HCT116 (cell line): ENCODE measurements around the gene IRF2BP1. TPM values are rescaled to one million over a fixed set of nuclear protein-coding genes. Genes with fewer than 3 reads are reported as not detected.

Source experiments
- ATAC-seq: fragments of 200-7000 bp; cut with Tn5 transposase; 2 replicates; pipeline ENCODE4 v1.9.1; 2020; ENCODE audit warnings: mild to moderate bottlenecking, moderate library complexity
- BruUV-seq: library from RNA; stranded (reverse); fragments of 400-500 nt; replicated peaks from 2 replicates; lab custom pipeline; 2021; lab: Mats Ljungman, UMichigan
- CTCF ChIA-PET: fragments of 300-600 bp; sonication (Branson Sonifier 250); formaldehyde crosslinking; loops from one replicate; lab custom pipeline; 2021; ENCODE audit warnings: antibody characterized with exemption; lab: Charles Lee
- POLR2A ChIA-PET: fragments of 300-600, 350-600 bp; sonication (Branson Sonifier 250); formaldehyde crosslinking; loops from one replicate; lab custom pipeline; 2021; ENCODE audit warnings: antibody characterized with exemption; lab: Charles Lee
- RAD21 ChIA-PET, 2 experiments: fragments of 300-600 bp; sonication (Branson Sonifier 250); formaldehyde crosslinking; loops; one replicate each; lab custom pipeline; 2023; ENCODE audit warnings: low total read pairs in 2 of 2; ENCODE audit not compliant: uncharacterized antibody in 2 of 2, unreplicated experiment in 2 of 2, low non-redundant PET in 1 of 2; lab: Charles Lee
- DNase-seq: peaks from one replicate; pipeline ENCODE4 v3.0.0-alpha.2; 2010; ENCODE audit warnings: low read depth, low spot score
- H2AFZ ChIP-seq: fragments of 200-600 bp; shearing (Covaris generic), sonication (generic); 2 replicates; pipeline ENCODE4 v1.6.1; 2017; ENCODE audit warnings: low read depth, mixed run types, mixed read lengths, antibody characterized with exemption, low read length; ENCODE audit not compliant: poor library complexity, severe bottlenecking
- H3K27ac ChIP-seq: 2 replicates; pipeline ENCODE4 v1.5.1; 2012; ENCODE audit warnings: low read depth, low read length
- H3K27me3 ChIP-seq: fragments of 200-600 bp; sonication (generic); 2 replicates; pipeline ENCODE4 v1.6.1; 2016; ENCODE audit warnings: mixed run types, low read length, mixed read lengths; ENCODE audit not compliant: insufficient read depth
- H3K36me3 ChIP-seq, 2 experiments: fragments of 200-500 bp in 1 of 2; fragments of 200-600 bp in 1 of 2; sonication (Bioruptor generic) in 1 of 2; sonication (generic) in 1 of 2; 2 replicates each; pipeline versions ENCODE4 v1.5.1 to v1.6.1; 2014 to 2016; ENCODE audit warnings: low read length in 2 of 2, inconsistent platforms in 1 of 2, mixed read lengths in 1 of 2, mixed run types in 1 of 2; ENCODE audit not compliant: insufficient read depth in 2 of 2, control insufficient read depth in 1 of 2
- H3K4me1 ChIP-seq, 2 experiments: fragments of 200-600 bp in 1 of 2; sonication (generic) in 1 of 2; 2 replicates each; pipeline versions ENCODE4 v1.5.1 to v1.6.1; 2012 to 2017; ENCODE audit warnings: low read length in 2 of 2, inconsistent platforms in 1 of 2, mild to moderate bottlenecking in 1 of 2, mixed read lengths in 1 of 2, mixed run types in 1 of 2, moderate library complexity in 1 of 2; ENCODE audit not compliant: insufficient read depth in 2 of 2, control insufficient read depth in 1 of 2
- H3K4me2 ChIP-seq: fragments of 200-600 bp; sonication (generic); 2 replicates; pipeline ENCODE4 v1.6.1; 2017; ENCODE audit warnings: mixed run types, low read length, mixed read lengths
- H3K4me3 ChIP-seq, 2 experiments: fragments of 200-600 bp in 1 of 2; sonication (generic) in 1 of 2; replicated peaks in 1 of 2; 2 replicates each; pipeline ENCODE4 v1.5.1; 2011 to 2016; ENCODE audit warnings: low read length in 2 of 2, control low read depth in 1 of 2, low read depth in 1 of 2, mild to moderate bottlenecking in 1 of 2, mixed read lengths in 1 of 2, mixed run types in 1 of 2
- H3K79me2 ChIP-seq: fragments of 200-600 bp; sonication (generic); 2 replicates; pipeline ENCODE4 v1.6.1; 2017; ENCODE audit warnings: mild to moderate bottlenecking, mixed run types, low read length, moderate library complexity, mixed read lengths; ENCODE audit not compliant: insufficient read depth
- H3K9ac ChIP-seq: fragments of 200-600 bp; sonication (generic); 2 replicates; pipeline ENCODE4 v1.6.1; 2016; ENCODE audit warnings: low read length, mixed read lengths
- H3K9me2 ChIP-seq: fragments of 200-600 bp; sonication (generic), shearing (Covaris generic); 2 replicates; pipeline ENCODE4 v1.6.1; 2017; ENCODE audit warnings: mixed run types, mild to moderate bottlenecking, moderate library complexity; ENCODE audit not compliant: insufficient read depth
- H3K9me3 ChIP-seq, 2 experiments: fragments of 200-500 bp in 1 of 2; fragments of 200-600 bp in 1 of 2; sonication (Bioruptor generic) in 1 of 2; sonication (generic) in 1 of 2; 2 replicates each; pipeline ENCODE4 v1.6.1; 2014 to 2017; ENCODE audit warnings: low read length in 2 of 2, mixed read lengths in 2 of 2, inconsistent platforms in 1 of 2, low read depth in 1 of 2, mild to moderate bottlenecking in 1 of 2, mixed run types in 1 of 2, moderate library complexity in 1 of 2; ENCODE audit not compliant: control insufficient read depth in 1 of 2, insufficient read depth in 1 of 2
- H4K20me1 ChIP-seq: fragments of 200-600 bp; sonication (generic), shearing (Covaris generic); 2 replicates; pipeline ENCODE4 v1.6.1; 2017; ENCODE audit warnings: mixed run types, mild to moderate bottlenecking, moderate library complexity; ENCODE audit not compliant: insufficient read depth
- FOSL1 ChIP-seq: IDR thresholded peaks from 2 replicates; pipeline ENCODE4 v1.6.1; 2012; ENCODE audit warnings: low read depth
- REST ChIP-seq: IDR thresholded peaks from 2 replicates; pipeline ENCODE4 v1.6.1; 2012; ENCODE audit warnings: low read depth
- SIN3A ChIP-seq: IDR thresholded peaks from 2 replicates; pipeline ENCODE4 v1.6.1; 2012; ENCODE audit warnings: low read depth
- YY1 ChIP-seq: IDR thresholded peaks from 2 replicates; pipeline ENCODE4 v1.6.1; 2011; ENCODE audit warnings: low read length, low read depth, moderate library complexity, mild to moderate bottlenecking; ENCODE audit not compliant: insufficient replicate concordance; ENCODE audit errors: extremely low read depth
- ZFX ChIP-seq: fragments of 450-650 bp; IDR thresholded peaks from 2 replicates; pipeline ENCODE4 v1.6.1; 2017
- intact Hi-C: fragments of 100-400 bp; cut with micrococcal nuclease; formaldehyde crosslinking; loops from 2 replicates; pipeline ENCODE4 v1.10.0; 2022
- total RNA-seq: library from RNA; stranded (reverse); gene quantifications from one replicate; pipeline ENCODE4 v1.2.1, GENCODE V29; 2021; ENCODE audit not compliant: unreplicated experiment
- TF ChIP-seq, protein P1 (sequence below): IDR thresholded peaks from 2 replicates; pipeline ENCODE4 v1.6.1; 2011; ENCODE audit warnings: mild to moderate bottlenecking, low read length, moderate library complexity; ENCODE audit not compliant: insufficient replicate concordance; ENCODE audit errors: extremely low read depth

IRF2BP1 gene
- total RNA-seq, 1 experiment from 2014 or later: 33.9 TPM

GRCh38 chr19:45864629-45865082, 21.3 kb downstream of the IRF2BP1 start:
- RAD21 ChIA-PET: interaction anchor here (0.7 to 1.3 kb wide), 3 partner anchors 16 to 48 kb away, joined by 4 read pairs; no protein-coding TSS in a partner anchor
- no TSS peak for BruUV-seq
- intact Hi-C loops: loop anchor here (1.0 kb wide), 1 partner anchor 19 kb away; no protein-coding TSS in a partner anchor

GRCh38 chr19:45863840-45864628, 21.9 kb downstream of the IRF2BP1 start, which contains the start of gene FOXA3:
Gene FOXA3, plus strand, starts transcription at chr19:45864326. Its CDS starts 131 bp downstream, at chr19:45864457.
- Histone ChIP-seq H2AFZ (peak within 1 kb of the TSS; percentile 29), H3K9me2 (no peaks in the 10 kb centered on the region), H3K27me3 (no peaks in the 10 kb centered on the region), H3K4me2 (peak within 1 kb of the TSS; percentile 81), H3K9me3 (no peaks in the 10 kb centered on the region), H3K79me2 (peaks cover 39% of the 10 kb centered on the region), H3K27ac (peak within 1 kb of the TSS; percentile 61), H3K4me1 (peaks cover 11 to 35% of the 10 kb centered on the region in 2 experiments), H3K36me3 (peaks cover 9 to 10% of the 10 kb centered on the region in 2 experiments; a peak in 3 of 4 replicates), H3K9ac (peak within 1 kb of the TSS; percentile 66), H3K4me3 (peak within 1 kb of the TSS; percentile 91 to 93), H4K20me1 (no peaks in the 10 kb centered on the region)
- POLR2A ChIA-PET: interaction anchor here (0.6 to 2.9 kb wide), 15 partner anchors 9 to 155 kb away, joined by 3 to 24 read pairs (median 3); partner anchors contain the start of genes CCDC61, IRF2BP1, MYPOP and NANOS2
- BruUV-seq: no TSS peak
- intact Hi-C loops: loop anchor here (1.0 kb wide), 2 partner anchors 19 to 22 kb away; partner anchors contain the start of gene IRF2BP1
- no peak for DNase-seq
- CTCF ChIA-PET: interaction anchor here (0.5 to 3.6 kb wide), 18 partner anchors 12 to 214 kb away, joined by 3 to 45 read pairs (median 5); partner anchors contain the start of genes IGFL4, IRF2BP1, MYPOP and SIX5
- ATAC-seq: peak; percentile 65
- RAD21 ChIA-PET: interaction anchor here (0.6 to 1.3 kb wide), 6 partner anchors 17 to 90 kb away, joined by 4 to 6 read pairs (median 4); partner anchors contain the start of gene IRF2BP1 (in 1 of the 2)
- TF ChIP-seq ZFX: no peak
- TF ChIP-seq REST: no peak
- peak; percentile 68 for TF ChIP-seq YY1
- TF ChIP-seq FOSL1: no peak
- TF ChIP-seq, protein P1, sequence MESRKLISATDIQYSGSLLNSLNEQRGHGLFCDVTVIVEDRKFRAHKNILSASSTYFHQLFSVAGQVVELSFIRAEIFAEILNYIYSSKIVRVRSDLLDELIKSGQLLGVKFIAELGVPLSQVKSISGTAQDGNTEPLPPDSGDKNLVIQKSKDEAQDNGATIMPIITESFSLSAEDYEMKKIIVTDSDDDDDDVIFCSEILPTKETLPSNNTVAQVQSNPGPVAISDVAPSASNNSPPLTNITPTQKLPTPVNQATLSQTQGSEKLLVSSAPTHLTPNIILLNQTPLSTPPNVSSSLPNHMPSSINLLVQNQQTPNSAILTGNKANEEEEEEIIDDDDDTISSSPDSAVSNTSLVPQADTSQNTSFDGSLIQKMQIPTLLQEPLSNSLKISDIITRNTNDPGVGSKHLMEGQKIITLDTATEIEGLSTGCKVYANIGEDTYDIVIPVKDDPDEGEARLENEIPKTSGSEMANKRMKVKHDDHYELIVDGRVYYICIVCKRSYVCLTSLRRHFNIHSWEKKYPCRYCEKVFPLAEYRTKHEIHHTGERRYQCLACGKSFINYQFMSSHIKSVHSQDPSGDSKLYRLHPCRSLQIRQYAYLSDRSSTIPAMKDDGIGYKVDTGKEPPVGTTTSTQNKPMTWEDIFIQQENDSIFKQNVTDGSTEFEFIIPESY: no peak

More at GRCh38 chr19:45864629-45865082, 21.3 kb downstream of the IRF2BP1 start:
- no peak for ATAC-seq
- H4K20me1 ChIP-seq: no peaks in the 10 kb centered on the region
- H3K9me3 ChIP-seq: no peaks in the 10 kb centered on the region
- DNase-seq: no peak
- peak overlapping the region; percentile 91 to 93 for H3K4me3 ChIP-seq
- peak overlapping the region; percentile 81 for H3K4me2 ChIP-seq
- no peak for TF ChIP-seq SIN3A
- H3K36me3 ChIP-seq: peaks cover 6% of the 10 kb centered on the region in 2 experiments; a peak in 2 of 4 replicates
- H3K27me3 ChIP-seq: no peaks in the 10 kb centered on the region
- no peaks in the 10 kb centered on the region for H3K9me2 ChIP-seq
- POLR2A ChIA-PET: interaction anchor here (1.3 to 2.9 kb wide), 4 partner anchors 8 to 155 kb away, joined by 3 to 24 read pairs (median 8); partner anchors contain the start of gene IRF2BP1
- peak overlapping the region; percentile 61; the same call in 1 of the 2 replicates for H3K27ac ChIP-seq
- H2AFZ ChIP-seq: no peak overlapping the region
- CTCF ChIA-PET: interaction anchor here (0.7 to 3.6 kb wide), 12 partner anchors 16 to 213 kb away, joined by 3 to 45 read pairs (median 6); partner anchors contain the start of genes IRF2BP1, MYPOP and SIX5
- H3K4me1 ChIP-seq: peaks cover 11 to 35% of the 10 kb centered on the region in 2 experiments
- peaks cover 33% of the 10 kb centered on the region for H3K79me2 ChIP-seq
- peak overlapping the region; percentile 66 for H3K9ac ChIP-seq
